Right lobe of liver (tissue), 6 donors: Measurements from ENCODE around the gene DDX39A. TPM values are rescaled to one million over a fixed set of nuclear protein-coding genes. Genes with fewer than 3 reads are reported as not detected.
A peak's percentile ranks its signal among the peaks of the same experiment; 100 is the strongest.
"Not testable (repeated sequence)": the region's sequence is repeated elsewhere in the genome, so short reads cannot be mapped to it uniquely, and the experiment has no call there.

ENCODE experiments used
- ATAC-seq, 4 donors: fragments of 200-7000 bp; cut with Tn5 transposase; one replicate each; pipeline ENCODE4 v1.9.1; 2020; ENCODE audit warnings: mild to moderate bottlenecking in 4 of 4, moderate library complexity in 4 of 4
- DNase-seq, 3 donors: peaks; one replicate each; pipeline ENCODE4 v3.0.0-alpha.2; 2020
- H3K27ac ChIP-seq, 3 donors: fragments of 200-600 bp; one replicate each; pipeline ENCODE4 v1.8.0; 2022
- H3K27me3 ChIP-seq, 2 donors: fragments of 200-600 bp; one replicate each; pipeline ENCODE4 v1.8.0; 2022
- H3K36me3 ChIP-seq, 4 donors: fragments of 200-600 bp; sonication (generic) in 1 of 4; one replicate each; pipeline versions ENCODE4 v1.5.1 to v1.8.0; 2017 to 2022; ENCODE audit warnings: control low read depth in 1 of 4
- H3K4me1 ChIP-seq, 4 donors: fragments of 200-600 bp; sonication (generic) in 1 of 4; one replicate each; pipeline versions ENCODE4 v1.5.1 to v1.8.0; 2017 to 2022; ENCODE audit warnings: control low read depth in 1 of 4
- H3K4me3 ChIP-seq, 3 donors: fragments of 200-600 bp; one replicate each; pipeline ENCODE4 v1.8.0; 2022
- H3K9me3 ChIP-seq, 4 donors: fragments of 200-600 bp; sonication (generic) in 1 of 4; one replicate each; pipeline versions ENCODE4 v1.5.1 to v1.8.0; 2017 to 2022; ENCODE audit warnings: control low read depth in 1 of 4
- CTCF ChIP-seq, 4 donors: fragments of 200-600 bp in 3 of 4; fragments of 450-650 bp in 1 of 4; IDR thresholded peaks; one replicate each; pipeline versions ENCODE4 v1.5.1 to v1.8.0; 2016 to 2022; ENCODE audit warnings: antibody characterized with exemption in 4 of 4, mild to moderate bottlenecking in 2 of 4
- POLR2A ChIP-seq: fragments of 450-650 bp; IDR thresholded peaks from one replicate; pipeline ENCODE4 v1.6.1; 2017; ENCODE audit warnings: antibody characterized with exemption, mild to moderate bottlenecking
- WGBS: methylation state at CpG from one replicate; pipeline ENCODE4 v1.1.6; 2018; ENCODE audit warnings: low coverage, low lambda C conversion rate; ENCODE audit not compliant: insufficient coverage; ENCODE audit errors: missing lambda C conversion rate; 5-methylcytosine and 5-hydroxymethylcytosine counted together
- intact Hi-C, 2 donors: fragments of 100-400 bp; cut with DNase I; formaldehyde crosslinking; loops; one replicate each; pipeline versions ENCODE4 v1.11.2 to v1.14.1; 2022
- total RNA-seq, 6 experiments: library from RNA; depleted of rRNA in 2 of 6; stranded (reverse); fragments of >200 nt in 2 of 6; fragmentation: NEBNext Ultra II Directional in 3 of 6; extraction: Animal tissue kit (Norgen Biotek cat#: 25700) in 3 of 6; gene quantifications; one replicate each; pipeline versions ENCODE4 v1.1.0 to v1.2.4, GENCODE V29; 2016 to 2023
- donor health status: DM: no; HTN: yes; CAD: no.
- donor health status: DM: no; HTN: no; CAD: no.
- donor health status: DM: no; HTN: no; CAD: no.
- donor health status: DM: no; HTN: yes; CAD: no.
- donor health status: DM: no; HTN: yes; CAD: no.

DDX39A gene
- total RNA-seq, 6 experiments from 2014 or later, result 12.9 to 34.5 (median 24.6) TPM

- Histone ChIP-seq H3K27me3 (no peaks in the 10 kb centered on the region), H3K4me1 (no peaks in the 10 kb centered on the region), H3K36me3 (peaks cover 0 to 19% (median 7%) of the 10 kb centered on the region in 4 donors), H3K9me3 (no peaks in the 10 kb centered on the region), H3K27ac (no peak overlapping the region), H3K4me3 (no peak overlapping the region)
- DNase-seq (no peak), ATAC-seq (no peak)
- 90% methylated on average over 2 of the region's 2 CpGs for WGBS
- TF ChIP-seq CTCF (IDR thresholded peaks at IDR 0.05), result no peak
- no peak for TF ChIP-seq POLR2A
- intact Hi-C loops, result no loop called here
Observed at GRCh38 chr19:14460935-14461334, 41.8 kb upstream of the DDX39A start.

DNA sequence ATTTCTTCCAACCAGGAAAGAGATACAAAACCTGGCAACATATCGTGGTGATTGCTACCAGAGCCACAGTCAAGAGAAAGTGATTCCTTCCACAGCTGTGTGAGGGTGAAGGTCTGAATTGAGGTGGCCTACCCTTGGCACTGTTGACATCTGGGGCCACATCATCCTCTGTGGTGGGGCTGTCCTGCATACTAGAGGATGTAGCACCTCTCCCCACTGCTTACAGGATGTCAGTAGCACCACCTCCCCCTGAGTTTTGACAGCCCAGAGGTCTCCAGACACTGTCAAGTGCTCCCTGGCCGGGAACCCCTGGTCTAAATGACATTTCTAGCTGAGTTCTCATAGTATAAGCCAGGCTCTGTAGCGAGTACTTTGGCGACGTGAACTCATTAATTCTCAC is 40.6 kb upstream of the DDX39A start:
- Histone ChIP-seq H3K27ac (no peak overlapping the region), H3K27me3 (no peaks in the 10 kb centered on the region), H3K36me3 (peaks cover 0 to 19% (median 7%) of the 10 kb centered on the region in 4 donors), H3K4me3 (no peak overlapping the region), H3K9me3 (no peaks in the 10 kb centered on the region), H3K4me1 (no peaks in the 10 kb centered on the region)
- intact Hi-C loops, result no loop called here
- DNase-seq, result no peak
- peak in 3 of 4 donors; percentile 36 to 59 (median 58) for ATAC-seq
- TF ChIP-seq CTCF (IDR thresholded peaks at IDR 0.05) (no peak), POLR2A (no peak)
- 25% methylated on average over 1 of the region's 5 CpGs for WGBS

- peaks cover 0 to 37% (median 5%) of the 10 kb centered on the region in 4 donors for H3K36me3 ChIP-seq
- H3K27ac ChIP-seq, intact Hi-C loops, H3K4me3 ChIP-seq, DNase-seq, H3K27me3 ChIP-seq, ATAC-seq, H3K4me1 ChIP-seq, H3K9me3 ChIP-seq: not testable (repeated sequence)
- 92% methylated on average over 2 of the region's 3 CpGs for WGBS
Observed at GRCh38 chr19:14452303-14452702, 33.2 kb upstream of the DDX39A start.

GRCh38 chr19:14450876-14451275 is 31.7 kb upstream of the DDX39A start:
- no peak overlapping the region for H3K27ac ChIP-seq
- peaks cover 0 to 52% (median 10%) of the 10 kb centered on the region in 4 donors for H3K36me3 ChIP-seq

More at GRCh38 chr19:14450876-14451275, 31.7 kb upstream of the DDX39A start:
- no peaks in the 10 kb centered on the region for H3K27me3 ChIP-seq
- WGBS, result 100% methylated on average over 4 of the region's 19 CpGs
- no peaks in the 10 kb centered on the region for H3K9me3 ChIP-seq
- no peaks in the 10 kb centered on the region for H3K4me1 ChIP-seq
- TF ChIP-seq POLR2A (no peak), CTCF (IDR thresholded peaks at IDR 0.05) (no peak)
- ATAC-seq, result peak in 1 of 4 donors; percentile 40
- DNase-seq, result no peak
- intact Hi-C loops, result no loop called here
- no peak overlapping the region for H3K4me3 ChIP-seq
